ELR (cell line): Measurements from ENCODE around the gene TMEM123.

Experiments used
- DNase-seq: peaks from one replicate; pipeline ENCODE4 v3.0.0-alpha.2; 2015; ENCODE audit warnings: low read depth

TMEM123 gene

DNA sequence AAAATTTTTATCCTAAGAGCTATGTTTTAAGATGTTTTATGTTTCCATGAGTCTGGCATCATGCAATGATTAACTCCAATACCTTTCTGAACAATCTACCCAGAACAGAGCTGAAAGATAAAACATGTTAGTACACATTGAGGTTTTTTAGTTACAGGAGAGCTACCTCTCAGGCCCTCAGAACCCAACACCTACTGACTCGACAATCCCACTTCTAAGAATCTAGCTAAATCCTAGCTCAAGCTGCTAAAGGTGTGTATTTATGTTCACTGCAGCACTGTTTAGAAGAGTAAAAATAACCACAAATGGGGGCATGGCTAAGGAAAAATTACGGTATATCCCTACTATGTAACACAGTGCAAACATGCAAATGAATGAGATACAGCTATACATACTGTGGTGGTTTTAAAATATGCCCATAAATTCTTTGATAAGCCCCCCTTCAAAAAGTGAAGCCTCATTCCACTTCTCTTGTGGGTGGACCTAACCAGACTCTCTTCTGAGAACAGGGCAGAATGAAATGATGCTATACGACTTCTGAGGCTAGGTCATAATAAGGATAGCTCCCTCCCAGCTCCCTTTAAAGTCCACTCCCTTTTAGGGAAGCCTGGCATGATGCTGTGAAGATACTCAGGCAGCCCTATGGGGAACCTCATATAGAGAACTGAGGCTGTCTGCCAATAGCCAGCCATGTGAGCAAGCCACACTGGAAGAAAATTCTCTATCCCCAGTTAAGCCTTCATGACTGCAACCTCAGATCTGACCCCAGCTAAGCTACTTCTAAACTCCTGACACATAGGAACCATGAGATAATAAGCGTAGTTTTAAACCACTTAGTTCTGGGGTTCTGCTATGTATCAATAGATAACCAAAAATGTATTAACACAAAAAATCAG, 29.5 kb downstream of the TMEM123 start:
- no peak for DNase-seq

DNA sequence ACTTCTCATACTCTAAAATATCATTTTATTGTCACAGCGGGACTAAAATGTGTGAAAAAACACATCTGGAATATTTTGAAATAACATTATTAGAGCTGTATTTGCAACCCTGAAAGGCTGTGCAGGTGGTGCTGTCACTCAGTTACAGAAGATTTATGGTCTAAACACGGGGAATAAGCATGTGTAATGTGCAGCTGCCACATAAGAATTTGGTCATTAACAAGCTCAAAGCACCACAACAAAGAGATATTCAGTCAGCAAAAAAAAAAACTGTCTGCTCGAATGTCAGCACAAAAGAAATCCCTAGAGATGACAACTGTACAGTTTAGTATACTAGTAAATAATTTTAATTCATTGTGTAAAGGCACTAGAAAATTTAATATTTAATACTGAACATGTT, 31.3 kb downstream of the TMEM123 start:
- no peak for DNase-seq

DNA sequence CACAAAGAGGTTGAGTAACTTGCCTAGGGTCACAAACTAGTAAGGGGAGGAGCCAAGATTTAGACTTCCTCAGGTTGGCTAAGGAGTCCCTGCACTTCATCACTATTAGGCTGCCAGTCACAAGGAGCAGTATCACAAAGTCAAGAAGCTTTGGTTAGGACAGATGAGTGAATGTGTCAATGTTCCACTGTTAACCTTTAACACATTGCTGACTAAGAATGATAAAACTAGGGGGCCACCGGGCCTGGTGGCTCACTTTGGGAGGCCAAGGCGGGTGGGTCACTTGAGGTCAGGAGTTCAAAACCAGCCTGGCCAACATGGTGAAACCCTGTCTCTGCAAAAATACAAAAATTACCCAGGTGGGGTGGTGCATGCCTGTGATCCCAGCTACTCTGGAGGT, 32.0 kb downstream of the TMEM123 start:
- DNase-seq, result no peak

DNA sequence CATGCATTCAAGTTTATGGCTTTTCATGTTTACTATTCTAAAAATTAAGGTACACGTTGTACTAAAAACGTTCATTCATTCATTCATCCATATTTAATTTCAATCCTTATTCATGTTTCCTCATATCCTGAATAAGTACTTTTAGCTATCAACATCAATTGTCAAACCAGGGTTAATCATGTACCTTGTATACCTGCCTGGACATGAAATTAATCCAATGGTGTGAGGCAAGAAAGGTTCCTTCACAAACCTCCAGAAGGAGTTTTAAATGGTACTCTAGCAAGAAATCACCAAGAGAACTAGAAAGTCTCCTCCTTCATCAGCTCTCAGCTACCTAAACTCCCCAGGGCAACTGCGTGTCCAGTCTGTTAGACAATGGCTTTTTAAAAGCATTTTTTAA, 33.4 kb downstream of the TMEM123 start:
- no peak for DNase-seq

DNA sequence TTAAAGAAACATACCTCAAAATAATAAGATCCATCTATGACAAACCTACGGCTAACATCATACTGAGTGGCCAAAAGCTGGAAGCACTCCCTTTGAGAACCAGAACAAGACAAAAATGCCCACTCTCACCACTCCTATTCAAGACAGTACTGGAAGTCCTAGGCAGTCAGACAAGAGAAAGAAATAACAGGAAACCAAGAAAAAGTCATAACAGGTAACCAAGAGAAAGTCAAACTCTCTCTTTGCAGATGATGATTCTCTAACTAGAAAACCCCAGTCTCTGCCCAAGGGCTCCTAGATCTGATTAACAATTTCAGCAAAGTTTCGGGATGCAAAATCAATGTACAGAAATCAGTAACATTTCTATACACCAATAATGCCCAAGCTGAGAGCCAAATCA, 35.6 kb downstream of the TMEM123 start:
- no peak for DNase-seq

DNA sequence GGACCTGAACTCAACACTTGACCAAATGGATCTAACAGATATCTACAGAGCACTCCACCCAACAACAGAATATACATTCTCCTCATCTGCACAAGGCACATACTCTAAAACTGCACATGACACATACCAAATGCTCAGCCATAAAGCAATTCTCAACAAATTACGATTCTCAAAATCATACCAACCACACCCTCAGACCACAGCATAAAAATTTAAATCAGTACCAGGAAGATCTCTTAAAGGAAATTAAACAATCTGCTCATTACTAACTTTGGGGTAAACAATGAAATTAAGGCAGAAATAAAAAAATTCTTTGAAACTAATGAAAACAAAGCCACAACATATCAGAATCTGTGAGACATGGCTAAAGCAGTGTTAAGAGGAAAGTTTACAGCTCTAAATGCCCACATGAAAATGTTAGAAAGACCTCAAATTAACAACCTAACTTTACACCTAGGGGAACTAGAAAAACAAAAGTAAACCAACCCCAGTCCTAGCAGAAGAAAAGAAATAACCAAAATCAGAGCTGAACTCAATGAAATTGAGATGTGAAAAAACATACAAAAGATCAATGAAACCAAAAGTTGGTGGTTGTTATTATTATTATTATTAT, 37.2 kb downstream of the TMEM123 start:
- no peak for DNase-seq

DNA sequence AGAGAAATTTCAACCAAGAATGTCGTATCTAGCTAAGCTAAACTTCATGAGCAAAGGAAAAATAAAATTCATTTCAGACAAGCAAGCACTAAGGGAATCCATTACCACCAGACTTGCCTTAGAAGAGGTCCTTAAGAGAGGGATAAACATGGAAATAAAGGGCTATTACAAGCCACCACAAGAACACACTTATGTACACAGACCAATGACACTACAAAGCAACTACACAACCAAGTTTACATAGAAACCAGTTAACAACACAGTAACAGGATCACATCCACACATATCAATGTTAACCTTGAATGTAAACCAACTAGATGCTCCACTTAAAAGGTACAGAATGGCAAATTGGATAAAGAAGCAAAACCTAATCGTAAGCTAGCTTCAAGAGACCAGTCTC, 38.0 kb downstream of the TMEM123 start:
- no peak for DNase-seq

DNA sequence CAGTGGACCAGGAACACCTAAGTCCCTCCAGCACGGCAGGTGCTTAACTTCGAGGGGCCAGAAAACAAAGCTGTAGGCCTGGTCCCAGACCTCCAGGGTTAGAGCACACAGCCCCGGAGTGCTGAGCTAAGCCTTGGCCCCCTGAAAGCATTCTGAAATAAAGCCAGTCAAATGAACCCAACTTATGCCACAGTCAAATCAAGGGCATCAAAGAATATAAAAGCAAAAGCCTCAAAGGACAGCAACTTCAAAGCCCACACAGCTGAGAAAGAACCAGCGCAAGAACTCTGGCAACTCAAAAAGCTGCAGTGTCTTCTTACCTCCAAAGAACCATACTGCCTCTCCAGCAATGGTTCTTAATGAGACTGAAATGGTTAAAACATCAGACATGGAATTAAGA, 39.1 kb downstream of the TMEM123 start:
- no peak for DNase-seq

DNA sequence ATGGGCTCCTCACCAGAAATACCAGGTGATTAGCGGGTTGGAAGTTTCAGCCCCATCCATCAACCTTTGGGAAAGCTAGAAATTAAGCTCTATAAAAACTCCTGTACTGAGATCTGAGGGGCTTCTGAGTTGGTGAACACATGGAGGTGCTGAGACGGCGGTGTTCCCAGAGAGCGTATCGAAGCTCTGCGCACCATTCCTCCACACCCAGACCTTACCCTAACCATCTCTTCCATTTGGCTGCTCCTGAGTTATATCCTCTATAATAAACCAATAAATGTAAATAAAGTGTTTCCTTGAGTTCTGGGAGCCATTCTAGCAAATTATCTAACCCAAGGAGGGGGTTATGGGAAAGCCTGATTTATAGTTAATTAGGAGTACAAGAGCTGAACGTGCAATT, 41.4 kb downstream of the TMEM123 start:
- DNase-seq, result no peak

DNA sequence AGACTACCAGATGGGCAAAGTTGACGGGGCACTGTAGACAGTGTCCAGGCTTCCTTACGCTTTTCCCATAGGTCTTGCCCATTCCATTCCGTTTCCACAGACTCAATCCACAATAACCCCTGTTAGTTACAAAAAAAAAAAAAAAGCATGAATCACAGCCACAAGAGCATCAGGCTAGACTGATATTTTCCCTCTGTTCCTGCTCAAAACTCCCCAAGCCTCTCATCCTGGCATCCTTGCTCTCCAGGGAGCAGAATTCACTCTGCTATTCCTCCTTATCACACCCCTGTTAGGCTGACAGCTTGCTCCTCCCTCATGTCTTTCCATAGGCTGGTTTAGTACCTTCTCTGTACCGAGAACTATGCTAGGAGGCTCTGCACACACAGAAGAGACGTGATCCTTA, 42.2 kb downstream of the TMEM123 start:
- peak; percentile 29 for DNase-seq

DNA sequence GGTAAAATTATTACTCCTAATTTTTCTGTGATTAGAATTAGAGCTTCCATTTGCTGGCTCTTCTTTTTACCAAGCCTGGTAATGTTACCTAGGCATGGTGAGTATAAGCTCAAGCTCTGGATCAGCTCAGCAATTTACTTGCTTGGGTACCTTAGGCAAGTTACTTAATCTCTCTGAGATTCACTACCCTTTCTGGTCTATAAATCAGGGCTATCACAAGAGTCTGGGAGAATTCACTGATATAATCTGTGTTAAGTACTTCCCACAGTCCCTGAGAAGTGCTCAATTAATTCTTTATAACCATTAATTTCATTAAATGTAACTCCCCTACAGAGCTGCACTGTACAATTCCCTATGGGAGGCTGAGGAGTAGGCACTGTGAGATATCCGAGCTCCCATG, 44.2 kb downstream of the TMEM123 start:
- no peak for DNase-seq

DNA sequence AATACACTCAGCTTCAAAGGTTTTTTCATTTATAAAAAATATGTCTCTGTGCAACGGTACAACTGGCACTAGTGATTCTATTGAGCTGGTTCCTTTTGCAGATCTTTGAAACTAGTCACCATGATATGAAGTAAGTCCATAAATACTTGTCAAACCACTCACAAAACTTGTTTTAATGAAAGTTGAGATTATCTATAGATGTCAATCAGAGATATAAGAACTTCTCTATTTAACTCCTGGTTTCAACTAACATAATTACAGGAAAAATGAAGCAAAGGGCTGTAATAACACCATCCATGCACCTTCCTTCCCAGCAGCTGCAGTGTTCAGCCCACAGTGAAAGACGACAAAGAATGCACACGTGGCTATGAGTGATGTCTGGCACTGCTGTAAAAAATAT, 44.7 kb downstream of the TMEM123 start:
- no peak for DNase-seq

DNA sequence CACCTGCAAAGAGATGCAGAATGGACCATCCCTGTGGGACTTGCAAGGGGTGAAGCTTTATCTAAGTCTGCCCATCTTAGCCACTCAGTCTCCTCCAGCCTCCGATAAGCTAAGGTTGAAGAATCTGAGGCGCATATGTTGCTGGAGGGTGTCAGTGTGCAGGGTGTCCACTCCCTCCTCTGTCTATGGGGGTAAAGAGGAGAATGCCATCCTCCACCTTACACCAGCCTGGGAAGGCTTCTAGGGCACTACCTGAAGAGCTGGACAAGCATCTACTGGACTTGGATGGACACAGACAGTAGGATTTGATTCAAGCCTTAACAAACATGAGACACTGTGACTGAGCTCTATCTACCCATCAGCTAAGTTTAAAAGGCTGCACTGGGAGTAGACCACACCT, 46.5 kb downstream of the TMEM123 start:
- DNase-seq, result no peak

DNA sequence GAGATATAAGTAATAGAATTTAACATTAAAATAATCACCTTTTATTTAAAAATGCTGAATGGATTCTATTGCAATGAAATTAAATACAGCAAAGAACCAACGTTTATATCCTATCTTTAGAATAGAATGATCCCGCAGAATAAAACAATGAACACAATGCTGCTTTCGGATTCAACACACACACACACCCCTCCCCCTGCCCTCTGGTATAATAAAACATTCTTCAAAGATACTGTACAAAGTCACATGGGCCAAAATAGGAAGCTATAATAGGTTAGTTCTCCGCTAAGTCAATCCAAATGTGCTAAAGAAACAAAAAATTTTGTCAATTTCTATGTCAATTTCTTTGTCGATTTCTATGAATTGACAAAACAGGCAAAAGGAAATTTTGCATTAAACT, 47.1 kb downstream of the TMEM123 start:
- DNase-seq, result no peak

DNA sequence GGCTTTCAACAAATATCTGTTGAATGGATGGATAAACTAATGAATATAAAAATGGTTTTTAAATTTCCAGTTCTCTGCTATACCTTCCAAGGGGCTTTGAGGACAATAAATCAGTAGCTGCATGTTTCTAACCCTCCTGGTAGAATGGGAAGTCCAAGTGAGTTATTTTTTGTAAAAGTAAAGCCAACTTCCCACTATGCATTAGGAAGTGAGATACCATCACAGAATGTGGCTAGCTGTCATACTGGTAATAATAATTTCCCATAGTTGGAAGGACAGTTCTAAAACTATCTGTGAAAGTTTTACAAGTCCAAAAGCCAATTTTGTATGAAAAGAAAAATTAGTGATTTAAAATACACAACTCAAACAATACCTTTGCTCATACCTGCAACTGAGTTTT, 50.0 kb downstream of the TMEM123 start:
- DNase-seq, result no peak

DNA sequence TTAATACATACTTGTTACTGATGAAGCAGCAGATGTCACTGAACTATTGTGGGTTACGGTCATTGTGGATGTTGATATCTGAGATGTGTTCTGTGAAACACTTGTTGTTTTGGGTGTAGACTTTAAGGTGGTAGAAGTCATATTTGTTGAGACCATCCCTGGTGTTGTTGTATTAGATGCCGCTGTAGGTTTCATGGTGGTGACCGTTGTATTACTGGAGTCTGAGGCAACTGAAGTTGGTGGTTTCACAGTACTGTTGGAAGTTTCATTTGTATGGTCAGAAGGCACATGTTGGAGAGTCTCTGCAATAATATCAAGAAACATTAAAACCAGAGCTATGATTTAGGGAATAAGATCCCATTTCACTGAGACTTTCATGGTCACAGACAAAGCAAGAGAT, 50.7 kb downstream of the TMEM123 start:
- DNase-seq, result no peak

DNA sequence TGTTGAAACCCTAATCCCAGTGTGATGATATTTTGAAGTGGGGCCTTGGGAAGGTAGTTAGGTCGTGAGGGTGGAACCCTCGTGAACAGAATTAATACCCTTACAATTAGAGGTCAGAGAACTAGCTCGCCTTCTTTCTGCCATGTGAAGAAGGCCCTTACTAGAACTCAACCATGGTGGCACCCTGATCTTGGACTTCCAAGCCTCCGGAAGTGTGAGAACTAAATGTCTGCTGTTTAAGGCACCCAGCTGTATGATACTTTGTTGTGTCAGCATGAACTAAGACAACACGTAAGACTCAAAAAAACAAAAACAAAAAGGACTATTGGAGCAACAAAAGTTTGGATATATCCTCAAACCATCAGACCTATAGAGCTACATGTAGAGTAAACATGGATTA, 52.0 kb downstream of the TMEM123 start:
- no peak for DNase-seq

DNA sequence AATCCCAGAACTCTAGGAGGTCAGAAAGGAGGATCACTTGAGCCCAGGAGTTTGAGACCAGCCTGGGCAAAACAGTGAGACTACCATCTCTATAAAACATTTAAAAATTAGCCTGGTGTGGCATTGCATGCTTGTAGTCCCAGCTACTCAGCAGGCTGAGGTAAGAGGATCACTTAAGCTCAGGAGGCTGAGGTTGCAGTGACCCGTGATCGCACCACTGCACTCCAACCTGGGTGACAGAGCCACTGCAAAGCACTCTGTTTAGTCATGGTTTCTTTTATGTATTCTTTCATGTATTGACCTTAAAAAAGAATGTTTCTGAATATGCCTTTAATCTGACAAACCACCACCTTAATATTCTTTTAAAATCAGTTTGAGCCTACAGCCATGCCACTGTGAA, 53.4 kb downstream of the TMEM123 start:
- no peak for DNase-seq

DNA sequence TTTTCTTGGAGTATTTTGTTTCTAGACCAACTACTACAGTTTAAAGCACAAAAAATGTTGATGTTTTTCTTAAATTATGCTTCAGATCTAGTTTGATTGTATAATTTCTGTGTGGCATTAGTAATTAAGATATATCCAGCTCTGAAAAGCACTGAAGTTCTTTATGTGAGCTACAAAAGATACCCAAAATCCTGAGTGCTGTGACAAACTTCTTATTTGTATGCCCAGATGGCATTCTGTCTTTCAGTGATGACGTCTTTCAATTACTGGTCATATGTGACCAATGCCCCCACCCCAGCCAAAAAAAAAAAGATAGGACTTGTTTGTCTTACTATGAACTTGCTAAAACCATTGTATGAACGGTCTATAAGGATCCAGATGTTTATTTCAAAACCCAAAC, 54.3 kb downstream of the TMEM123 start:
- DNase-seq, result no peak

DNA sequence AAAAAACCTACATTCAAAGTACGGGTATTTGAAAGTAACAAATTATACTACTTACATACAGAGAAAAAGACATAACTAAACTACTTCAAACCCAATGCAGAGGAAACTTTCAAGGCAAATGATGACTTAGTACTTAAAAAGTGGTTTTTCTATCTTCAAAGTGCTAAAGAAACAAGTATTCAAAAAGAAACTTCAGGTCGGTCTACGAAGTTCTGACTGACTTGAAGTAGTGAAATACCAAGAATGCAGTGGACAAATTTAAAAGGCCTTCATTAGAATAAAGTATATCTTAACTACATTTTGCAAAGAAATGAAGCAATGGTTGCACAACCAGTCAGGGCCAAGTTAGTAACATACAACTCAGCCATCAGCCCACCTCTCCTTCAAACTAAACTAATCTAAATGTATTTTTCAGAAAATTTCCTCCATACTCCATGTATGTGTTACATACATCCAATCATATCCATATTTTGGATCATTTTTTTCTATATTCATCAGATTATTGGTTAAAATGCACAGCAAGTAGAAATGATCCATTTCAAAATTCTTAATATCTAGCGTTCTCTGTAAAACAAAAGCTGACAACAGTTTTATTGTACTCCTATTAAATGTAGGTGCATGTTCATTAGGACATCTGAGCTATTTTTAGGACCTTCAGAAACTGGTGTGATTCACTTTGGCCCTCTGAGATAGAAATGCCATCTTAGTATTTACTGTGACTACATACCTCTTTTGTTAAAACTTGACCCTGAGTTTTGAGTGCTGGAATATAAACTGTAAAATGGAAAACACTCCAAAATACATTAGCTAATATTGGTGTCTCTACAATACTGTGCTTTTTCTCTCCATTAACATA, 55.6 kb downstream of the TMEM123 start:
- DNase-seq, result no peak

DNA sequence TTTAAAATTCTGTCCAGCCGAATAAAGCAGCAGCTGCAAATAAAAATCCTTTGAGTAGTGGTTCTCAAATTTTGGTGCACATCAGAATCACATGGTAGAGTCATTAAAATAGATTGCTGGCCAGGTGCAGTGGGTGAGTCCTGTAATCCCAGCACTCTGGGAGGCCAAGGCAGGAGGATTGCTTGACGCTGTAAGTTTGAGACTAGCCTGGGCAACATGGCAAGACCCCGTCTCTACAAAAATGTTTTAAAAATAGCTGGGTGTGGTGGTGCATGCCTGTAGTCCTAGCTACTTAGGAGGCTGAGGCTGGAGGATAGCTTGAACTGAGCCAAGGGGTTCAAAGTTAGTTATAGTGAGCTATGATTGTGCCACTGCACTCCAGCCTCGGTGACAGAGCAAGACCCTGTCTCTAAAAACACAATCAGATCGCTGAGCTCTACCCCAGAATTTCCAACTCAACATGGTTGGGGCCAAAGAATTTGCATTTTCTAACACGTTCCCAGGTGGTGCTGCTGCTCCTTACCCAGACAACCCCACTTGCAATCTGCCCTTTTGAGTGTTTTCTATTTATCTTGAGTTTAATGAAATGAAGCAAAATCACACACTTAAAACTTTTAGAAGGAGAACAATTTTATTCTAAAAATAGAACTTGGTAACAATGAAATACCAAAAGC, 56.7 kb downstream of the TMEM123 start:
- DNase-seq, result no peak

DNA sequence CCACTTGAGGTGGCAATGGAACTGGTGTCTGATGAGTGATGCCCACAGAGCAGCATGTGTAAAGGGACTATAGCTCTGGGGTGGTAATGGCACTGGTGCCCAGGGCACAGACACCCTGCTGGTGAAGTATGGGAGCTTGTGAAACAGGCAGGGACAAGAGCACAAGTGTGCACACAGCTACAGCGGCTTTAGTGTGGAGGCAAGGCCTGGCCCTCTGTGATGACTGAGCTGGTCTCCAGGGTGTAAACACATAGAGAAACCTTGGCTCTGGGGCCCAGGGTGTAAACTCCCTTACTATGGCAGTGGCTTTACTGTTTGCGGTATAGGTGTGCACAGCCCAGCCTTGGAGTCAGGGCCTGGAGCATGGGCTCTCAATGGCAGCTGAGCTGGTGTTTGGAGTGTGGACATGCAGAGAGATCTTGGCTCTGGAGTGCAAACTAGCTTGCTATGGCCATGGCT, 59.3 kb downstream of the TMEM123 start:
- no peak for DNase-seq
